Measurements from ENCODE around the gene OPN1MW3. TPM values are rescaled to one million over a fixed set of nuclear protein-coding genes. Genes with fewer than 3 reads are reported as not detected.
"Not testable (repeated sequence)": the region's sequence is repeated elsewhere in the genome, so short reads cannot be mapped to it uniquely, and the experiment has no call there.

OPN1MW3 gene
- total RNA-seq, 4 donors from 2014 or later, result not detected

- H3K9me3 ChIP-seq, DNase-seq, H3K4me3 ChIP-seq, H3K27me3 ChIP-seq, H3K36me3 ChIP-seq, H3K27ac ChIP-seq, H3K4me1 ChIP-seq: not testable (repeated sequence)
These were observed 11.9 kb downstream of the OPN1MW3 start for GRCh38 chrX:154269245-154269644.

- not testable (repeated sequence) for H3K9me3 ChIP-seq, H3K4me1 ChIP-seq, H3K4me3 ChIP-seq, H3K27ac ChIP-seq, H3K27me3 ChIP-seq, DNase-seq, H3K36me3 ChIP-seq
These were observed 27.3 kb downstream of the OPN1MW3 start for GRCh38 chrX:154284489-154285338.

- H3K36me3 ChIP-seq, DNase-seq: not testable (repeated sequence)
These were observed 29.0 kb downstream of the OPN1MW3 start for GRCh38 chrX:154286406-154286805.

GRCh38 chrX:154294791-154295574 is 37.6 kb downstream of the OPN1MW3 start, which contains the start of gene TEX28:
Gene TEX28 (minus strand): TSS chrX:154295124. CDS start chrX:154292117, 3,007 bp downstream.
- no peak for DNase-seq

More at GRCh38 chrX:154286406-154286805, 29.0 kb downstream of the OPN1MW3 start:
- not testable (repeated sequence) for H3K4me1 ChIP-seq, H3K27ac ChIP-seq, H3K9me3 ChIP-seq, H3K27me3 ChIP-seq, H3K4me3 ChIP-seq

GRCh38 chrX:154295664-154296310 is 38.4 kb downstream of the OPN1MW3 start, which contains the start of gene TKTL1:
Gene TKTL1 (plus strand): TSS chrX:154295795. CDS start chrX:154295860, 65 bp downstream.
- no peaks in the 10 kb centered on the region for H3K27me3 ChIP-seq
- H3K27ac ChIP-seq, result no peak within 1 kb of the TSS
- peaks cover 0 to 3% (median 0%) of the 10 kb centered on the region in 4 donors for H3K9me3 ChIP-seq
- no peaks in the 10 kb centered on the region for H3K4me1 ChIP-seq
- no peak within 1 kb of the TSS for H3K4me3 ChIP-seq
- TF ChIP-seq POLR2A (IDR thresholded peaks at IDR 0.05) (no peak), CTCF (IDR thresholded peaks at IDR 0.05) (no peak)
- DNase-seq, result no peak
- H3K36me3 ChIP-seq, result no peaks in the 10 kb centered on the region

More at GRCh38 chrX:154294791-154295574, 37.6 kb downstream of the OPN1MW3 start, which contains the start of gene TEX28:
- Histone ChIP-seq H3K27me3 (no peaks in the 10 kb centered on the region), H3K36me3 (no peaks in the 10 kb centered on the region), H3K9me3 (peaks cover 0 to 3% (median 0%) of the 10 kb centered on the region in 4 donors), H3K4me1 (no peaks in the 10 kb centered on the region), H3K27ac (no peak within 1 kb of the TSS), H3K4me3 (no peak within 1 kb of the TSS)
- TF ChIP-seq CTCF (IDR thresholded peaks at IDR 0.05) (no peak), POLR2A (IDR thresholded peaks at IDR 0.05) (no peak)

GRCh38 chrX:154296731-154297130 is 39.3 kb downstream of the OPN1MW3 start:
- Histone ChIP-seq H3K27me3 (no peaks in the 10 kb centered on the region), H3K27ac (no peak overlapping the region), H3K36me3 (no peaks in the 10 kb centered on the region), H3K4me3 (no peak overlapping the region), H3K4me1 (no peaks in the 10 kb centered on the region), H3K9me3 (peaks cover 0 to 3% (median 0%) of the 10 kb centered on the region in 4 donors)
- TF ChIP-seq POLR2A (IDR thresholded peaks at IDR 0.05), result no peak
- no peak for TF ChIP-seq CTCF (IDR thresholded peaks at IDR 0.05)
- no peak for DNase-seq
